Raji (cell line): Measurements from ENCODE around the gene MGAT5.

Experiments
- POLR2A ChIP-seq: IDR thresholded peaks from 2 replicates; pipeline ENCODE4 v1.6.1; 2011; ENCODE audit warnings: low read depth, low read length, control low read depth; ENCODE audit not compliant: insufficient read depth

MGAT5 gene

DNA sequence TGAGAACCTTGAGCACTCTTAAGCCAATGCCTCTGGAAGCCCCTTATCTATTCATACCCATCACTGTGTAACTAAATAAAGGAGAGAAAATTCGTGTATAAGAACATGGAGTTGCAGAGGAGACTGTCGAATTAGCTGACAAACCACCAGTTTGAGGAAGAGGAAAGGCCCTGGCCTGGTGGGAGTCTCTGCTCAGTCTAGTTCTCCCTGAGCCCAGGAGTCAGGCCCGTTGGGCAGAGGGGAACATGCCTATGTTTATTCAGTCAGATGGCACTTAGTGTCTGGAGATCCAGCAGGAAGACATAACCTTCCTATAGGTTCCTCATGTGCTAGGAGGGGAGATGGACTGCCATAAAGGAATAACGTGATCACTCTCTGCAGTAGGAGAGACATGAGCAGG is 60.3 kb downstream of the MGAT5 start:
- TF ChIP-seq POLR2A: no peak

DNA sequence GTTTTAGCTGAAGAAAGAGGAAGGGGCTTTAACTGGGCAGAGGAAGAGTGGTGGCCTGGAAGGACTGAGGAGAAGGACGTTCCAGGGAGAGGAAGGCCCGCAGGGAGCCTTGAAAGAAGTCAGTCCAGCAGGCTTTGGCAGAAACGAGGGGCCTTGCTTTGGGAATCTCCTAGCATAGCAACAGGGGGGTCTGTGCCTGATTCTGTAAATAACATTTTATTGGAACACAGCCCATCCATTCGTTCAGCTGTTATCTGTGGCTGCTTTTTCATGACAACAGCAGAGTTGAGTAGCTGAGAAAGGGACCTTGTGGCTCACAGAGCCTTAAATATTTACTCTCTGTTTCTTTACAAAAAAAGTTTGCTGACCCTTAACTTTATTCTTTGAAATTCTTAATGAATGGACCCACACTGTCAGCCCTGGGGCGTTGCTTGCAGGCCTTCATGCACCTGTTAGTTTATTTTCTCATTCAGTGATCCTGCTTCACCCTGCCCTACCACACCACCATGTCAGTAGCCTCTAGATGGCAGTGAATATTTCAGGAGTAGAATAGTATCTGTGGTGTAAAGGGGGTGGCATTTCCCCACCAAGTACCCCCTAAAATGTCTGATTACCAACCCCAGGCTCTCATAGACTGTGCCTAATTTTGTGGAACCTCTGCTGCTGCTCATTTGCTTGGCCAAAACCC is 61.0 kb downstream of the MGAT5 start:
- no peak for TF ChIP-seq POLR2A

GRCh38 chr2:134315471-134315870 is 61.6 kb downstream of the MGAT5 start:
- no peak for TF ChIP-seq POLR2A

DNA sequence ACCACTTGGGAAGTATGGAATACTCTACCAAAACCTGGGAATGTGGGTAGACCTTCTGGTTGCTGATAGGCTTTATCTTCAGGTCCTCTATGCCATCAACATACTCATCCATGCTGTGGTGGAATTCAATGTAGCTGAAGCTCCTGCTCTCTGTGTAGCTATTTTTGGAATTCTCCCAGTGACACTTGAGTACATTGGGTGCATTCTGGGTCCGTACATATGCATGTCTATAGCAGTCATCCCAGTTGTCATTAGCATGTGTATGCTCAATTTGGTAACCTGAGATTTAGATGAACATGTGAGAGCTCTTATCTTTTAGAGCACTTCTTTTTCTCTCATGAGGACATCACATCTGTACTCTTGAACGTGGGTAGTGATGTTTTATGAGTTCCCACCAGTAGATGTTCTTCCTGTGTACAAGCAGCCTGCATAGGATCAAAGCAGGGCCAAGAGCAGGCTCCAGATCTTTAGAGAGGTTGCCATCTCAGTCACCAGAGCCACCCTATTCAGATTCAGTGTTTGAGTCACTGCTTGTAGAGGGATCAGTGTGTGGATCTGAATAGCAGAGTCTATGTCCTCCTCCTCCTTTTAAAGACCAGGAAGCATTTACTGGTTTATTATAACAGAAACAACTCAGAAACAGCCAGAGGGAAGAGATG is 65.9 kb downstream of the MGAT5 start:
- no peak for TF ChIP-seq POLR2A

DNA sequence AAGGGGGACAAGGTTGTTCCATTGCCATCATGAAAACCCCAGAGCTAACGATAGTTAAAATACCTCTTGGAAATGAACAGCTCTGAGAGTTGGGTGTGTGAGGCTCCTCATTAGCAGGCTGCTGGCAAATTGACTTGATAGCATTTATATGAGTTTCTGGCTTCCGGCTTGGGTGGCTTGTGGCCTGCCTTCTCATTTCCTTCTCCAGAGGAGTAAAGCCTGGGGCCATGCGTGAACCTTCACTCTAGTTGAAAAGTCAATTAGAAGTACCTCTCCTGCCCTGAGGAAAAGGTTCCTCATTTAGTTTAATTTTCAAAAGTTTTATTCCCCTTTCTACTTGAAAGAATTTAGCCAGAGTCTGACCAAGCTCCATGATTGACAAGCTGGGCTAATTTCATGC is 67.1 kb downstream of the MGAT5 start:
- no peak for TF ChIP-seq POLR2A

DNA sequence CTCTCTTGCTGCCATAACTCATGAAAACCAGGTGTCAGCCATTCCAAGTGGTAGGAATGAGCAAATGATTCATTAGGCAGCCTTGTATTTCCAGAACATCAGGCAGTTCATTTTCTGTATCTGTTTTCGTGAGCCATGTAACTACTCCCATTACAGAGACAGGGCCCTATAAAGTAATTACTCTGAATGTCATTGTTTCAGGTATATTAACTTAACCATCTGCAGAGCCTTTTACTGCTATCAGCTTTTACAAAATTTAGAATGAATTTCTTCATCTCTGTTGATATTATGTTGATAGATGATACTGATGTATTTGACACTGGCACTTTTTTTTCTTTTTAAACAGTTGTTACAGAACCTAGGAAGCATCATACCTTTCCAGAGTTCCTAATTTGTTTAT is 69.9 kb downstream of the MGAT5 start:
- no peak for TF ChIP-seq POLR2A

GRCh38 chr2:134324430-134324829 is 70.6 kb downstream of the MGAT5 start:
- TF ChIP-seq POLR2A: no peak

GRCh38 chr2:134324947-134325346 is 71.1 kb downstream of the MGAT5 start:
- no peak for TF ChIP-seq POLR2A

DNA sequence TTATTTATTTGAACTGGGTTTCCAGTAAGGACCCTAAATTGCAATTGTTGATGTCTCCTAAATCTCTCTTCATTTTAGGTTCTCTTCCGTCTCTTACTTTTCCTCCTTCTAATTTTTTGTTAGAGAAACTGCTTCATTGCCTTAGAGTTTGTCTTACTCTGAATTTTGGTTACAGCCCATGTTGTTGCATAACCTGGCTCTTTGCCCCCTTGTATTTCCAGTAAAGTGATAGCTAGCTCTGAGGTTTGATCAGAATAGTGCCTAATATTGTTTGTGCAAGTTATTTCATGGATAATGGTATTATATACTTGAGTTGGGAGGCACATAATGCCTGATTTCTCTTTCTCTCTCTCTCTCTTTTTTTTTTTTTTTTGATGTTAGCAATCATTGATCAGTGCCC is 71.8 kb downstream of the MGAT5 start:
- no peak for TF ChIP-seq POLR2A

GRCh38 chr2:134327367-134327766 is 73.5 kb downstream of the MGAT5 start:
- TF ChIP-seq POLR2A: no peak

DNA sequence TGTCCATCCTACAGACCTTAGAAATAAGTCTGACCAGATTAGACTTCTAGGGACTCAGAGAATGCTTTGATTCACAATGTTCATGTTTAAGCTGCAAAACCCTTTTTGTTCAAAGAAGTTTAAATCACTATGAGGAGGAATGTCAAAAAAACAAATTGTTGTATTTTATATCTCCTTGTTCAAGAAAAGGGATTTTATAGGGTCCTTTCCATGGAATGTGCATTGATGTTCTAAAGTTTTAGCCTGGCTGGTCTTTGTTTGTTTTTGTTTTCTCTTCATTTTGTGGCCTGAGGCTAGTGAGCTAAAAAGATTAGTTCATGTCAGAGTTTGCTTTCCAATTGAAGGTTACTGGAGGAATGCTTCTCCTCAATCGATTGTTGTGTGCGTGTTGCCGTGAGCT is 77.2 kb downstream of the MGAT5 start:
- TF ChIP-seq POLR2A: no peak

- TF ChIP-seq POLR2A: no peak
Measured at GRCh38 chr2:134333646-134334189, 79.8 kb downstream of the MGAT5 start.

DNA sequence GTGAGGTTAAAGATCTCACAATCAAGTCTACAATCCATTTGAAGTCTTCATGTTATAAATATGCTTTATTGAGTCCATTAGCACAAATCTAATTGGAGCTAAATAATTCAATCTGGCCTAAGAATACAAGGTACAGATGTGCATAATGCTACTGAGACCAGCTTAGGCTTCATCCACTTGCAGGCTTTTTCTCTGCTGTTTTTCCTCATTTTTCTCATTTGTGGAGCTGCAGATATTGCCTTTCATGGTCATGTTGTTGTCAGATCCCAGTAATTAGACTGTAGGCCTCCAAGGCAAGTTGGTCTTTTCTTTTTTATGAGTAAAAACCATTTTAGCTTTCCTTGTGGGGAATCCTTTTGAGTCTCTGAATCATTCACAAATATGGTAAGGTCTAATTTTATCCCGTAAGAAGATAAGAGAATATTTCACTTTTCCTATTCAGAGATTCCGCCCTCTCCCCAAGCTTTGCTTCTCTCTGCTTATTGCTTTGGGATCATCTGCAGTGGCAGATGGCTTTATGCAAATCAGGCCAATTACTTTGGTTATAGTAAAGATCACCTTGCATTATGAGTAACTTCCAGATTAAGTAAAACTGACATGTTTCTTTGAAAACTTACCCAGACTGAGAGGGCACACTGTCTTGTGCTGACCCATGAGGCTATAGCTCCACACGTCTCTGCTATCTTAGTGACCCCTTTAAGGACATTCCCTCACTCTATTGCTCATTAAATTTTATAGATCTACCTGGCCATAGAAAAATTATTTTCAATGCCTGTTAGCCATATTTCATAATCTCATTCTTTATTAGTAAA is 80.9 kb downstream of the MGAT5 start:
- no peak for TF ChIP-seq POLR2A

DNA sequence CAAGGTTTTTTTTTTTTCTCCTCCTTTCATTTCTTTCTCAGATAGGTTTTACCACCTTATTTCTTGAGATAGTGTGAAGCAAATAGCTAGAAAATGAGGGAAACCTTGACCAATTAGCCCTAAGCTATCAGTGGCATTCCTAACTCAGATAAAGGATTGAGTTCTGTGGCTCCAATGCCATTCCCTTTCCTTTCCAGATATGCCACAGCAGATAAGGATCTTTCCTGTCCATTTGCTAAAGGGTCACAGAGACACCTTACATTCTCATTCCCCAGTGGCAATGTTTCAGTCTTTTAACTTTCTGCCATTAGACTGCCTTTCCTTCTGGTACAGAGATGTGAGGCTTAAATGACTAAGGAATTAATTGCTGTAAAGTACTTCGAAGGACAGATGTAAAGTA is 81.7 kb downstream of the MGAT5 start:
- TF ChIP-seq POLR2A: no peak

GRCh38 chr2:134336352-134336751 is 82.5 kb downstream of the MGAT5 start:
- TF ChIP-seq POLR2A: no peak

- TF ChIP-seq POLR2A: no peak
Measured at GRCh38 chr2:134336921-134337320, 83.0 kb downstream of the MGAT5 start.
